Activated T-cell treated with anti-CD3 and anti-CD28 coated beads, Interleukin-2, amount 50 U/mL, for 4 hours (primary cell): Measurements from ENCODE around the gene TMEM271. TPM values are rescaled to one million over a fixed set of nuclear protein-coding genes. Genes with fewer than 3 reads are reported as not detected.

ENCODE experiments used
- ATAC-seq, 2 donors: fragments of 200-7000 bp; cut with Tn5 transposase; one replicate each; pipeline ENCODE4 v1.10.0; 2021
- DNase-seq: peaks from one replicate; pipeline ENCODE4 v3.0.0-alpha.2; 2020
- H3K27me3 Mint-ChIP-seq: one replicate; pipeline ENCODE4 v1.8.0; 2021; ENCODE audit warnings: low read depth, mixed read lengths
- H3K36me3 Mint-ChIP-seq: one replicate; pipeline ENCODE4 v1.8.0; 2022; ENCODE audit warnings: mixed read lengths; ENCODE audit not compliant: insufficient read depth
- H3K4me1 Mint-ChIP-seq: one replicate; pipeline ENCODE4 v1.8.0; 2021; ENCODE audit warnings: low read depth, mixed read lengths
- H3K4me3 Mint-ChIP-seq: one replicate; pipeline ENCODE4 v1.8.0; 2021; ENCODE audit warnings: mild to moderate bottlenecking, moderate library complexity, mixed read lengths
- H3K9me3 Mint-ChIP-seq: one replicate; pipeline ENCODE4 v1.8.0; 2021; ENCODE audit warnings: mixed read lengths
- total RNA-seq, 3 donors: library from RNA; stranded (reverse); gene quantifications; one replicate each; pipeline ENCODE4 v1.2.1, GENCODE V29; 2021

The TMEM271 gene
- total RNA-seq, 3 donors from 2014 or later, result not detected

DNA sequence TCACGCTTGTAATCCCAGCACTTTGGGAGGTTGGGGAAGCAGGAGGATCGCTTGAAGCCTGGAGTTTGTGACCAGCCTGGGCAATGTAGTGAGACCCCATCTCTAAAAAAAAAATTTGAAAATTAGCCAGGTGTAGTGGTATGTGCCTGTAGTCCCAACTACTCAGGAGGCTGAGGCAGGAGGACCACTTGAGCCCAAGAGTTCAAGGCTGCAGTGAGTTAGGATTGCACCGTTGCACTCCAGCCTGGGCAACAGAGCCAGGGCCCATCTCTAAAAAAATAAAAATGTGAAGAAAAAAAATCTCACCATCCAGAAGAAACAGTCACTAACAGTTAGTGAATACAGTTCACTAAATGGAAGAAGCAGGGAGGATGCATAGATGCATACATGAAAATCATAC is 34.8 kb downstream of the TMEM271 start:
- H3K36me3 Mint-ChIP-seq, result peaks cover 19% of the 10 kb centered on the region
- H3K4me1 Mint-ChIP-seq, result no peaks in the 10 kb centered on the region
- ATAC-seq (no peak), DNase-seq (no peak)
- no peak overlapping the region for H3K4me3 Mint-ChIP-seq
- peaks cover 6% of the 10 kb centered on the region for H3K27me3 Mint-ChIP-seq
- H3K9me3 Mint-ChIP-seq, result peaks cover 17% of the 10 kb centered on the region

DNA sequence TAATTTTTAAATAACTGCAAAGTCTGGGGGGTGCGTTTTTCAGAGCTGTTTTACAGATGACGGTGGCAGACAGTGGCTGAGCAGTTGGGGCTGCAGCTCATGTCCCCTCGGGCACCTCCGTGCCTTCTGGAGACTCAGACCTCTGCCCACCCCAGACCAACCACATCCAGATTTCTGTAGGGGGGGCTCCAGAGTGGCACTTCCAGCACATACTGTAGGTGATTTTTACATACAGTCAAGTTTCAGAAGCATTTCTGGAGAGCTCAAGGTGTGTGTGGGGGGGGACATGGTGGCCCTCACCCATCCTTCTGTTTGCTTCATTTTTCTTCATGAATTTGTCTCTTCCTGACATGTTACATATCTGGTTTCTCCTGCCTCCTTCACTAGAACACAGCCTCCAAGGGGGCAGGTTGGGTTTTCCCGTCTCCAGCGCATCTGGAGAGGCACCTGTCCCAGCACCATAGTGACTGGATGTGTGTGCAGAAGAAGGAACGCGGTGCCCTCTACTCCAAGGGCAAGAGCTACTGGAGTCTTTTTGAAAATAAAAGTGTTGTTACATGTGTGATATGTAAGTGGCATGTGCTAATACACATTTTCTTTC is 37.5 kb downstream of the TMEM271 start:
- Mint-ChIP-seq H3K27me3 (no peaks in the 10 kb centered on the region), H3K4me3 (no peak overlapping the region), H3K36me3 (peaks cover 36% of the 10 kb centered on the region), H3K4me1 (no peaks in the 10 kb centered on the region), H3K9me3 (peaks cover 9% of the 10 kb centered on the region)
- ATAC-seq (no peak), DNase-seq (no peak)

DNA sequence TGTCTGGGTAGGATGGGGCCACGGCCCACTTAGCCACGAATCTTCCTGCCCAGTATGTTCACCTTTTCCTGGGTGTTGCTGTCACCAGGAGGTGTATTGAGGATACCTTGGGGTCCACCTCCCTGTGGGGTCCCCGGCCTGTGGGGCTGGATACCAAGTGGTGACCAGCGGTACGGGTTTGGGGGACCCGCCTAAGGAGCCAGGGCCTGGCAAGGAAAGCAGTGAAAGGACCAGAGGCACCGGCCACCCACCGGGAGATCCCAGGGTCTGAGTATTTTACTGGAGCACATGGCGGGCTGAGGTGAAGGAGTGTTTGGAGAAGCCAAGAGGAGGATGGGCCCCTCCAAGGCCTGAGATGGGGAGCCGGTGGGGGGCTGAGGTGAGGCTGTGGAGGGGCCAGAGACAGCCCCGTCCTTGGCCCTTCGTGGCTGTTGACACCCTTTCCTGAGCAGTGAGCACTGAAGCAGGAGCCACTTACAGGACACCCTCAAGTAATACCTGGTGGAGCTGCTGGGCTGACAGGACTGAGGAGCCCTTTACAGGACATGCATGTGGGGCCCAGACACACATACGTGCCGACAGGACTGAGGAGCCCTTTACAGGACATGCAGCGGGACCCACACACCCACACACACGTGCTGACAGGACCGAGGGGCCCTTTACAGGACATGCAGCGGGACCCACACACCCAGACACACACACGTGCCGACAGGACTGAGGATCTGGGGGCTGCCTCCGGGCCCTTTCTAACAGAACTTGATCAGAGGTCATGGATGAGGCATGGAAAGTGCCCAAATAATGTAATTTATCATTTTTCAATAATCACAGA is 38.4 kb downstream of the TMEM271 start:
- ATAC-seq (no peak), DNase-seq (no peak)
- peaks cover 38% of the 10 kb centered on the region for H3K36me3 Mint-ChIP-seq
- no peaks in the 10 kb centered on the region for H3K9me3 Mint-ChIP-seq
- H3K27me3 Mint-ChIP-seq, result no peaks in the 10 kb centered on the region
- no peak overlapping the region for H3K4me3 Mint-ChIP-seq
- H3K4me1 Mint-ChIP-seq, result no peaks in the 10 kb centered on the region

DNA sequence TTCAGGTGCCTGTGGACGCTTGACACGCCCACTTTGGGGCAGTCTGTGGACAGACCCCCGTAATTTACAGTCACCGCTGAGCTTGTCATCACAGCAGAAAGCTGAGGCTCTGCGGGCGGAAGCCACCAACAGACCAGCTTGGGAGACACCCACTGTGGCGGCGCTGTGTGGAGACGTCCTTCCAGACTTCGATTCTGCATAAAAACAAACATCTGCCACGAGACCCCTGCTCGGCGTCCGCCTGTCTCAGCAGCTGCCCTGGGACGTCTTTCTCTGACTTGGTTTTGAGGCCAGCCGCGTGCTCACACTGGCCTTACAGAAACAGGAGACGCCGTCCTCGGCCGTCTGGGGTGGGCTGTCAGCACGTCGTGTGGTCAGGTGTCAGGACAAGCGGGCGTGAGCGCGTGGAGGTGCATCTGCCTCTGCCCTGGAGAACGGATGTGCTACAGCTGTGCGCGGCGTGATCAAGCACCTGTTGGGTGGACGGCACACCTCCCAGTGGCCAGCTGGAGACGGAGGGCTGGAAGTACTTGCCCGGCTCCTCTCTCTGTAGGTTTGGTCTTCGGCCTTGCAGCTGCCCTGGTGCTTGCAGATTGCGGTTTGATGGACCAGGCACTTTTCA is 39.6 kb downstream of the TMEM271 start:
- no peak for DNase-seq
- H3K36me3 Mint-ChIP-seq, result peaks cover 48% of the 10 kb centered on the region
- no peak for ATAC-seq
- H3K4me3 Mint-ChIP-seq, result no peak overlapping the region
- no peaks in the 10 kb centered on the region for H3K4me1 Mint-ChIP-seq
- H3K27me3 Mint-ChIP-seq, result no peaks in the 10 kb centered on the region
- no peaks in the 10 kb centered on the region for H3K9me3 Mint-ChIP-seq

DNA sequence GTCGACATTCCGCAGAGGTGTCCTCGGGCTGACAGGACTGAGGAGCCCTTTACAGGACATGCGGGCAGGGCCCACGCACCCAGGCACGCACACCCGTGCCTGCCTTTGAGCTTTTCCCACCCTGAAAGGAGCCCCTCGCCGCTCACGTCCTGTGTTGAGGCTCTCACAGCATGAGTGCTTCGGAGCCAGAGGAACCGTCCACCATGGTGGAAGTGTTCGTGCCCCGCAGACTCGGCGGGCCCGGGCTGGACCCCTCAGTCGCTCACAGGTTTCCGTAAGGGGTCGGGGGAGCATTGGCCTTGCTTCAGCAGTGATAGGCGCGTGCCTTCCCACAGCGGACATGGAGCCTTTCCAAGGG is 40.2 kb downstream of the TMEM271 start:
- Mint-ChIP-seq H3K9me3 (no peaks in the 10 kb centered on the region), H3K4me3 (no peak overlapping the region), H3K27me3 (no peaks in the 10 kb centered on the region), H3K36me3 (peaks cover 49% of the 10 kb centered on the region), H3K4me1 (no peaks in the 10 kb centered on the region)
- DNase-seq, result no peak
- no peak for ATAC-seq

DNA sequence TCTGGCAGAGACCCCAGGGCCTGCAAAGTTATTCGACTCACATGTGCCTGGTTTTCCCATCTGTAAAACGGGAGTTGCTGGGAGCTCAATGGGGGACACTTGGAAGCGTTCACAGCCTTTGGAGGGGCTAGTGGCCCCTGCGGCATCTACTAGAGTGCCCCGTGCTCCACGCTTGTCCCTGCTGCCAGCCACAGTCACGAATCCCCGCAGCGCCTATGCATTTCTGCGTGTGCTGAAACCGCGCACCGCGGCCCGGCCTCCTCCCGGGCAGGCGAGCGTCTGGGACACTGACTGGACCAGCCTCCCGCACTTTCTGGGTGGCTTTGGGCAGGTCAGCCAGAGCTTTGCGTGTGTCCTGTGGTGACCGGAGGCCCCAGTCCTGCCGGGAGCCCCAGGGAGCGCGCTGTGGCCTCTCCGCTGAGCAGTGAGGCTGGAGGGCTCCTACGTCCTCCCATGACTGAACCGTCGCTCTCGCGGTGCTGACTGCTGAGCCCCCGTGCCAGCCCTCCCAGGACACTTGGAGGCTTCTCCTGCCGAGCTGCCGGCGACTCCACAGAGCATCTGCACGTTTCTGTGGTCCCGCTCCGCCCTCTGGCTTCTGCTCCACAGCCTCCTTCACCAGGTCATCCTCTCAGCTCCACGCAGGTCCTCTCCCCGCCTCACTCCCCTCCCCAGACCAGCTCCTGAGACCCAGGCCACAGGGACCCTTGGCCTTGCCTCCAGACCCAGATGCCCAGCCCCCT is 40.7 kb downstream of the TMEM271 start:
- no peak for DNase-seq
- Mint-ChIP-seq H3K4me1 (no peaks in the 10 kb centered on the region), H3K36me3 (peaks cover 51% of the 10 kb centered on the region)

DNA sequence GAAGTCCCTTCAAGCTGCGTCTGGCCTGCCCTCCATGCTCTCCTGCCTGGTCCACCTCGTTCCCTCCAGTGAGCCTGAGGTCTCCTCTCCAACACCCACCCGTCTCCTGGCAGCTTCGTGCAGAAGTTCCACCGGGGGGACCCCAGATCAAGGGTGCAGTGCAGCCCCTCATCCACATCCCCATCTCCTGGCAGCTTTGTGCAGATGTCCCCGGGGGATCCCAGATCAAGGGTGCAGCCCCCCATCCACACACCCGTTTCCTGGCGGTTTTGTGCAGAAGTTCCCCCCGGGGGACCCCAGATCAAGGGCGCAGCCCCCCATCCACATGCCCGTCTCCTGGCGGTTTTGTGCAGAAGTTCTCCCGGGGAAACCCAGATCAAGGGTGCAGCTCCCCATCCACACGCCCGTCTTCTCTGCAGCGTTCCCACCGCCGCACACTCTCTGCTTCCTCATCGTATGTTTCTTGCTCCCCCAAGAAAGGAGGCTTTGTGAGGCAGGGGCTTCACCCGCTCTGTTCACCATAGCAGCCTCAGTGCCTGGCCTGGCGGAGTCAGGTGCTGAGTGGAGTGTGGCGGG is 41.4 kb downstream of the TMEM271 start:
- Mint-ChIP-seq H3K4me3 (no peak overlapping the region), H3K9me3 (no peaks in the 10 kb centered on the region), H3K36me3 (peaks cover 57% of the 10 kb centered on the region), H3K27me3 (no peaks in the 10 kb centered on the region), H3K4me1 (no peaks in the 10 kb centered on the region)
- no peak for DNase-seq
- ATAC-seq, result no peak

More for the DNA sequence above, 40.7 kb downstream of the TMEM271 start:
- no peak for ATAC-seq
- H3K27me3 Mint-ChIP-seq, result no peaks in the 10 kb centered on the region
- no peak overlapping the region for H3K4me3 Mint-ChIP-seq
- H3K9me3 Mint-ChIP-seq, result no peaks in the 10 kb centered on the region

DNA sequence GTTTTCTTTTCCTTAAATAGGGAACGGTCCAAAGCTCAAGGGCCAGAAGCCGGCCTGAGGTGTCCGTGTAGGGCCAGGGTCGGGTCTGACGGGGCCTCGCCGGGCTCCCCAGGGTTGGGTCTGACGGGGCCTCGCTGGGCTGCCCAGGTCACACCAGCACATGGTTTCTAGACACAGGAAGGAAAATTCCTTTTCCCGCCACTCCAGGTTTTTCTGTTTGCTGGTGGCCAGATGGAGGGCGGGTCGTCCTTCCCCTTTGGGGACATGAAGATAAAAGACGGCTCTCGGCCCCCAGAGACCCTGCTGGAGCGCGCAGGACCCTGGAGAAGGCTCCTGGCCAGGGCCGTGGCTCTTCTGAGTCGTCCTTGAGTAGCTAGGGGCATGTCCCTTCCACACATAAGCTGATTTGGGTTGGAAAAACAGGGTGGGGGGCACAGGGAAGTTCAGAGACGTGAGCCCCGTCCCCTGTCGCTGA is 42.0 kb downstream of the TMEM271 start:
- DNase-seq (no peak), ATAC-seq (no peak)
- no peaks in the 10 kb centered on the region for H3K9me3 Mint-ChIP-seq
- H3K27me3 Mint-ChIP-seq, result no peaks in the 10 kb centered on the region
- no peak overlapping the region for H3K4me3 Mint-ChIP-seq
- no peaks in the 10 kb centered on the region for H3K4me1 Mint-ChIP-seq
- H3K36me3 Mint-ChIP-seq, result peaks cover 57% of the 10 kb centered on the region

DNA sequence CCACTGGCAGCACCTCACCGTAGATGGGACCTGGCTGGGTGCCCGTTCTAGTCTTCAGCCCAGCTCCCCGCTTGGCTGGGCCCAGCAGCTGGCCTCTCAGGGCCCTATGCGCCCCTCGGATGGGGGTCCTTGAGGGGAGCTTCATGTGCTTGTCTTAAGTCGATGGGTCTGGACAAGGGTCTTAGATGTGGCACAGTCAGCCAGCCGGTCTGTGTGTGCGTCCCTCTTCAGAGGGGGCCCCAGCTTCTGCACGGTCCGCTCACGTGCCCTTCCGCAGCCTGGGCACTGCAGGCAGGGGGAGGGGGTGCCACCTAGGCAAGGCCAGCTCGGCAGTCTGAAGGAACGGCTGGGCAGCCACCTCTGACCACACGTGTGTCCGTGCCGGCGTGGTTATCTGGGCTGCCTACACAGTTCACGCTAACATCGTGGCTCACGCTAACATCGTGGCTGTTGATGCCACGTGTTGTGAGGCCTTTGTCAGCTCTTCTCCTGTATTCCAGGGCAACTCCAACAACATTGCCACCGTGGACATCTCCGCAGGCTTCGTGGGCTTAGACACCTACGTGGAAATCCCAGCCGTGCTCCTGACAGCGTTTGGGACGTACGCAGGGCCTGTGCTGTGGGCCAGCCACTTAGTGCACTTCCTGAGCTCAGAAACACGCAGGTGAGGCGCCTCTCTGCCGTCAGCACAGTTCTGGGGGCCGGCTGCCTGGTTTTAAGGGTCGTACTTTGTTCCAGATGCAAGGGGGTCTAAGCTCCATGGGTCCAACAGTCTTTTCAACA is 42.6 kb downstream of the TMEM271 start:
- DNase-seq (no peak), ATAC-seq (no peak)
- Mint-ChIP-seq H3K4me1 (no peaks in the 10 kb centered on the region), H3K27me3 (no peaks in the 10 kb centered on the region), H3K9me3 (no peaks in the 10 kb centered on the region), H3K4me3 (no peak overlapping the region), H3K36me3 (peaks cover 58% of the 10 kb centered on the region)

DNA sequence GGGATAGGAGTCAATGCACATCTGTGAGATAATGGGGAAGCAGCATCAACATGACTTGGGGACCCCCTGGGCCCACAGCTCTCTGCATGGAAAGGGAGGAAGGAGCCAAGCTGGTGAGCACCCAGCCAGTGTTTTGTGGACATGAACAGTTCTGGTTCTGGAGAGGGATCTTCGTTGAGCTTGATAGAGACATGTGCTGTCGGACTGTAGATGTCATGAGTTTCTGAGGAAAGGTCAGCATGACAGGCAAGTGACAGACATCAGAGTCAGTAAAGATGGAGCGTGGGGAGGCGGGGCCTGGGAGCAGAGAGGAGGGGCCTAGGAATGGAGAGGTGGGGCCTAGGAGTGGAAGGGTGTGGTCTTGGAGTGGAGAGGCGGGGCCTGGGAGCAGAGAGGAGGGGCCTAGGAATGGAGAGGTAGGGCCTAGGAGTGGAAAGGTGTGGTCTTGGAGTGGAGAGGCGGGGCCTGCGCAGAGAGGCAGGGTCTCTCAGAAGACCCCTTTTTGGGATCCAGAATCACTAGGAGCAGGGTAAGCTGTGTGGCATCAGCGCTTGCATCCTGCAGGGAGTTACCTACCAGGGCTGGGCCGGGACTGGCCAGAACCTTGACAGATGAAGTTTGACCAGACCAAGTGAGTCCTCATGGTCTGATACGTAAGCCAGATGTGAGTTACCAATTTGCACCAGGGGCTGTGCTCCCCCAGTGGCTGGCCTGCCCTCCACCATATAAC is 43.3 kb downstream of the TMEM271 start:
- DNase-seq (no peak), ATAC-seq (peak in 1 of 2 donors; percentile 43)
- H3K36me3 Mint-ChIP-seq, result peaks cover 58% of the 10 kb centered on the region
- H3K9me3 Mint-ChIP-seq, result no peaks in the 10 kb centered on the region
- H3K4me1 Mint-ChIP-seq, result no peaks in the 10 kb centered on the region
- no peaks in the 10 kb centered on the region for H3K27me3 Mint-ChIP-seq
- no peak overlapping the region for H3K4me3 Mint-ChIP-seq

DNA sequence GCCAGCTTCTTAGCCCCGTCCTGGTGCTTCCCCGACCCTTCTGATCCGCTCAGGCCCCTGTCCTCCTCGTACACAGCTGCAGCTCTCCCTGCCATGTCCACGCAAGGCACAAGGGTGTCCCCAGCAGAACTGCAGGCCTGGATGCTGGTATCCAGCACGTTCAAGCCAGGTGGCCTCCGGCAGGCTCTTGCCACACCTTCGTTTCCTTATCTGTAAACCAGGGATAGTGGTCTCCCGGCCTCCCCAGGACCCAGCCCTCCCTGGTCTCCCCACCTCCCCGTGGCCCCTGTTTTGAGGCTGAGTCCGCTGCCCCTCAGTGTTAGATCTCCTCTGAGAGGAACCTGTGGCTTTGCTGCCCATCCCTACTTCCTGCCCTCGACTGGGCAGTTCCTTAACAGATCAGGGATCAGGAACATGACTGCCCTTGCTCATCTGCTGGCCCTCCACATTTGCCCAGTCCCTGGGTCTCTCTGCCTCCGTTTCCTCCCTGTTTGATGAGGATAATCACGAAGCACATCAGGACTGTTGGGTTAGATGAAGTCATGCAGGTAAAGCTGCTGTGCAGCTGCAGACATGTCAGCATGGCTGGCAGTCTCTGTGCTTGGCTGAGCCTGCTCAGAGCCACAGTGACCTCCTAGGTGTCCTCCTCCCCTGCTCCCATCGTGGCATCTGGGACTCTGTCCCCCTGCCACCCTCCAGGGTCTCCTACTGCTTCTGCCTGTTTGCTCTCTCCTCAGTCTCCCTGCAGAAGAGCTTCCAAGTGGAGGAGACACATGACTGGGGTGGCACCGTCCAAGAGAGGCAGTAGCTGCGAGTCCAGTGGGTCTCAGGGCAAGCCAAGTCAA is 44.2 kb downstream of the TMEM271 start:
- no peak for ATAC-seq
- Mint-ChIP-seq H3K4me1 (no peaks in the 10 kb centered on the region), H3K4me3 (no peak overlapping the region), H3K9me3 (no peaks in the 10 kb centered on the region), H3K27me3 (no peaks in the 10 kb centered on the region), H3K36me3 (peaks cover 64% of the 10 kb centered on the region)
- no peak for DNase-seq

DNA sequence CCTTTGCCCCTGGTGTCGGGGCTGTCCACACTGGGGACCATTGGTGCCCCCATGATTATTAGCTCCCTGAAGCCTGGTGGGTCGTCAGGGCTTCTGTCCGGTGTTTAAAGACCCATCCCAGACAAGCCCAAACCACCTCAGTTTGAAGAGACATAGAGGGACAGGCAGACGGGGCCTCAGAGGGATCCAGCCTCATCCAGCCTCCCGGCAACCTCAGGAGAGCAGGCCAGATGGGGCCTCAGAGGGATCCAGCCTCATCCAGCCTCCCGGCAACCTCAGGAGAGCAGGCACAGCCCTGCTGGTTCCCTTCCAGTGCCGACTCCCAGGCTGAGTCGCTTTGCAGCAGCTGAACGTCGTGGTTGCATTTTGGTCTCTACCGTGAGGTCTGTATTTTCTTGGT is 45.0 kb downstream of the TMEM271 start:
- no peaks in the 10 kb centered on the region for H3K9me3 Mint-ChIP-seq
- H3K36me3 Mint-ChIP-seq, result peaks cover 59% of the 10 kb centered on the region

More for the DNA sequence above, 45.0 kb downstream of the TMEM271 start:
- ATAC-seq, result no peak
- H3K4me3 Mint-ChIP-seq, result no peak overlapping the region
- no peaks in the 10 kb centered on the region for H3K27me3 Mint-ChIP-seq
- no peaks in the 10 kb centered on the region for H3K4me1 Mint-ChIP-seq
- DNase-seq, result no peak
